Measurements from ENCODE around the gene HIPK3.

Gene HIPK3

DNA sequence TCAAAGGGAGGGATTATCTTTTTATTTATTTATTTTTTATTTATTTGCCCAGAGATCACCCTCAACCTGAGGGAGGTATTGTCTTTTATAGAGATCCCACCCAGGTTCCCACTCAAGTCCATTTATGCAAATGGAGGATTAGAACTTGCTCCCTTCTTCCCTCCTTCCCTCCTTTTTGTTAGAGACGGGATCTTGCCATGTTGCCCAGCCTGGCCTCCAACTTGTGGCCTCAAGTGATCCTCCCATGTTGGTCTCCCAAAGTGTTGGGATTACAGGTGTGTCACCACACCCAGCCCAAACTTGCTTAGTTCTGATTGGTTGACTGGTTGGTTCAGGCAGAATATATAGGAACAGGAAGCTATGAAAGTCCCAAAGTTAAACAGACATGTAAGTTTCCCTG is 51.9 kb downstream of the HIPK3 start:
- no peak for FAIRE-seq

DNA sequence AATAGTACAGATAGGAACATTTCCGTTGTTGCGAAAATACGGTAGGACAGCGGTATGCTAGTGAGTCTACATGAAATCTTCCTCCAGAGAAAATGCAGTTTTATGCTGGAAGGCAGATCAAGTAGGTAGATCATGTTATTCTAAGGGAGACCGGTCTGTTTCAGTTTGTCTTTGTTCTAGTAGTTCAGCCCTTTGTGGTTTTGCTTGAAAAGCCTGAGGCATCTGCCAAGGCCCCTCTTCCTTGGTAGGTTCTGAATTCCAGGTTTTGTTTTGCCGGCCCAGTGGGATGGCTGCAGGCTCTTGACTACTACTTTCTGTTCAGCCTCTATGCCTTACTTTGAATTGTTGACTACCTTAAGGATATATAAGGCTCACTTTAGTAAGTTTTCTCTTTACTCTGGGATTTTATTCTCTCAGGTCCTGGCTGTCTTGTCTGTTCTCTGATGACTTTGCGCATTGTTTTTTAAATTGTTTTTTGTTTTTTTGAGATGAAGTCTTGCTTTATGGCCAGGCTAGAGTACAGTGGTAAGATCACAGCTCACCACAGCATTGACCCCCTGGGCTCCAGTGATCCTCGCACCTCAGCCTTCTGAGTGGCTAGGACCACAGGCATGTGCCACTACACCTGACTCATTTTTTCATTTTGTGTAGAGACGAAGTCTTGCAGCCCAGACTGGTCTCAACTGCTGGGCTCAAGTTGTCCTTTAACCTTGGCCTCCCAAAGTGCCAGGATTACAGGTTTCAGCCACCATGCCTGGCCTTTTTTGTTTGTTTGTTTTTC is 53.7 kb downstream of the HIPK3 start:
- FAIRE-seq: no peak

DNA sequence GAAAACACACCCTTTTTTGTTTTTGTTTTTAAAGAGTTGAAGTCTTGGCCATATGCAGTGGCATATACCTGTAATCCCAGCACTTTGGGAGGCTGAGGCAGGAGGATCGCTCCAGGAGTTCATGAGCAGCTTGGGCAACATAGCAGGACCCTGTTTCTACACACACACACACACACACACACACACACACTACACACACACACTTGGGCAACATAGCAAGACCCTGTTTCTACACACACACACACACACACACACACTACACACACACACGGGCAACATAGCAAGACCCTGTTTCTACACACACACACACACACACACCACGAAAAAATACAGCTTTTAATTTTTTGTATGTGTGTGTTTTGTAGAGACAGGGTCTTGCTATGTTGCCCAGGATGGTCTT is 54.5 kb downstream of the HIPK3 start:
- no peak for FAIRE-seq

DNA sequence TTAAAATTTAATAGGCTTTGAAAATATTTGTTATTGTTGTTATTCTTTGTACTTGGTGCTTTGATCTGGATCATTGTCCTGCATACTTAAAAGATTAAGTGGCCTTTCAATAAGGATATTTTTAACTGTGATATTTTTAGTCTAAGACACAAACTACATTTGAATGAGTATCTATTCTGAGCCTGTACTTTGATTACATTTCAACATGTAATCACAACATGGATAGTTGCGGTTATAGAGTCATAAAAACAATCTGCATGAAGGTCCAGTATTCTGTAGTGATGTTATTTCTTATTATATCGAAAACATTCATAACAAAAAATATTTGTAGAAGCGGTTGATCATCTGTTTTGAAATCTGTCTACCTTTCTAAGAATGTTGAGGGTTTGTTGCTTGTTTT is 58.6 kb downstream of the HIPK3 start:
- FAIRE-seq: peak; percentile 47

DNA sequence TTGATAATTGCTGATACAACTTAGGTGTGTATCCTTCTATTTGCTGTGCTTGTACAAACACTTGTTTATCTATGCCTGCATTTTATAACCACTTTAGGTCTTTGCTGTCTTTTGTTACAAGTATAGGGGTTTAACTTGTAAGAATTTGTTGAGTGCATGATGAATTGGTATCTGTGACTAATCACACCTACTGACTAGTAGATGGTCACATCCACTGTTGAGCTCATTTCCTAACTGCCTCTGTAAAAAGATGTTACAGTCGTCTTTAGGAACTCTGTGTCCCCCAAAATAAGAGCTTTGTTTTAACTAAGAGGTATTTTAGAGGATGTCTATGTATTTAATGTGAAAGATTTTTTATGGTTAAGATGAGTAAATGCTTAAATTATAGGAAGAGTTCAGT is 60.5 kb downstream of the HIPK3 start:
- FAIRE-seq: no peak

DNA sequence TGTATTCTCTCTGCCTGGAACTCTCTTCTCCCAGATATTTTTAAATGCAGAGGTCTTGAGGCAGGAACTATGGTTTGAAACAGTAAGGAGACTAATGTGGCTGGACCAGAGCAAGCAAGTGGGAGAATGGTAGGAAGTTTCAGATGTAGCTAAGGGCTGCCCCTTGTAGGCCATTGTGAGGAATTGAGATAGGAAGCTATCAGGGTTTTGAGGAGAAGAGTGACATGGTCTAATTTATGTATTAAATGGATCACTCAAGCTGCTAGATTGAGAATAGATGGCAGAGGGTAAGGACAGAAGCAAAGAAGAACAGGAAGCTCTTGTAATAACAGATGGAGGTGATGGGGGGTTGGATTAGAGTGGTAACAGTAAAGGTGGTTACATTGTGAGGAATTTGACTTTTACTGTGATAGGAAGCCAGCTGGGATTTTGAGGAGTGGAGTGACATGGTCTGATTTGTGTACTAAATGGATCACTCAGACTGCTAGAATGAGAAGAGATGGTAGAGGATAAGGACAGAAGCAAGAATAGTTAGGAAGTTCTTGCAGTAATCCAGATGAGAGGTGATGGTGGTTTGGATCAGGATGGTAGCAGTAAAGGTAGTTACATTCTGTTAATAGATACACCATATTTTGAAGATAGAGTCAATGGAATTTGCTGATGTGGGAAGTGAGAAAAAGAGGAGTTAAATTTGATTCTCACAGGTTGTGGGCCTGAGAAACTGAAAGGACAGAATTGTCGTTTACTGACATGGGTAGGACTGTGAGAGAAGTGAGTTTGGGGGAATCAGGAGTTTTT is 63.0 kb downstream of the HIPK3 start:
- no peak for FAIRE-seq

DNA sequence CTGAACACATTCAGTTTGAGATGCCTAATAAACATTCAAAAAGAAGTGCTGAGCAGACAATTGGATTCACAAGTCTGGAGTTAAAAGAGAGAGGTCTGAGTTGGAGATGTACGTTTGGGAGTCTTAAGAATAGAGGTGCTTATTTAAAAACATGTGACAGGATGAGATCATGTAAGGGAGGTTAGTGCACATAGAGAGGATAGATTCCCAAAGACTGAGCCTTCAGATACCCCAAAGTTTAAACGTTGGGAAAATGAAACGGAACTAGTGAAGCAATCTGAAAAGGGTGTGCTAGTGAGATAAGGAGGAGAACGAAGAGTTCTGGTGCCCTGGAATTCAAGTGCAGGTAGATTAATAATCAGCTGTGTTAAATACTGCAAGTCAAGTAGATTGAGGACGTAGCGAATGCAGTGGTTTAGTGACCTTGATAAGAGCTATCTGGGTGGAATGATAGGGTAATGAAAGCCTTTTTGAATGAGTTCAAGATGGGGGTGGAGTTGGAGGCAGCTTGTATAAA is 63.7 kb downstream of the HIPK3 start:
- no peak for FAIRE-seq

DNA sequence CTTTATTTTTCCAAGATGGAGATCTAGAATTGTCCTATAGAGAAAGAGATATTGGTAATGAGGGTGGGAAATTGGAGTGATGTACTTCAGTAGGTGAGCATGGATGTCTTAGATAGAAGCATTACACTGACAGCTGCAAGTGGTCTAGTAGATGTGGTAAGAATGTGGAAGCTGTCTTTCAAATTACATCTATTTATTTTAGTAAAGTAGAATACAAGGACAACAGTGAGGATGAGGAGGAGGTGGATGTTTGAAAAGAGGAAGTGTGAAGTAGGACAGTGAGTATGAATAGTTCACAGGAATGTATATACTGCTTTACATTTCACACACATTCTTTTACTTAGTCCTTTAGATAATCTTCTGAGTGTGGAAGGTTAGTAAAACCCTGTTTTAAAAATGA is 64.2 kb downstream of the HIPK3 start:
- no peak for FAIRE-seq

DNA sequence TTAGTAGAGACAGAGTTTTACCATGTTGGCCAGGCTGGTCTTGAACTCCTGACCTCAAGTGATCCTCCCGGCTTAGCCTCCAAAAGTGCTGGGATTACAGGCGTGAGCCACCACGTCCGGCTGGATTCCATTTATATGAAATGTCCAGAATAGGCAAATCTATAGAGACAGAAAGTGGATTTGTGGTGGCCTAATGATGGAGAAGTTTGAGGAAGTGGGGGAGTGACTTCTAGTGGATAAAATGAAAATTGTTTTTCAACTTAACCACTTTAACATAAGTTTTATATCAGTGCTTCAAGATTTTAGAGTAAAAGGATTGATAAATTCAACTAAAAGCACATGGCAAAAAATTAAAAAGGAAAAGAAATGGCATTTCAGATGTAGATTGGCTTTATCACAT is 66.2 kb downstream of the HIPK3 start:
- FAIRE-seq: no peak

DNA sequence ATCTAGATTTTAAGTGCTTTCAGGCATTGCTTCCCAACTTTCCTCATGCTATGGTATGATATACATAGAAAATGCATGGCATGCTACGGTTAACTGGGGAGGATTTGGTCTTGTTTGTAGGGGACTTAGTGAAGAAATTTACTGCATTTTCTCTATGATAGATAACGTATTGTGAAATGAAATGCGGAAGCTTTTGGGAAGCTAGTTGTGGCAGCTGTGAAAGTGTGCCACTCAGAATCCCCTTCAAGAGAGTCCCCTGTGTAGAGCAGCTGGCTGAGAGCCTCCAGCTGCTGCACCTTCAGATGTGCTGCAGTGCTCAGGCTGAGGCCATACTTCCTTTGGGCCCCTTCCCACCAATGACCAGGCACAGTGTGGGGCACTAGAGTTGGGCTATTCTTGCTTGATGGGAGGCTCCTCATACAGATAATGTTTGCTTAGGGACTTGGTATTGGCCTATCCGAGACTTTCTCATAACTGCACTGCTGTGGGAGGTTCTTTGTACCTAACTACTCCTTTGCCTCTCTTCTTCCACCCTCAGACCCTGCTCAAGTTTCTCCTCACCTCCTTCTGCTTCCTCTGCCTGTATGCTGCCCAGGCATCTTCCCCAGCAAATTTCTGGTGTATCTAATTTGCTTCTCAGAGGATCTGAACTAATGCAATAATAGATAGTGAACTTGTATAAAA is 67.3 kb downstream of the HIPK3 start:
- no peak for FAIRE-seq

DNA sequence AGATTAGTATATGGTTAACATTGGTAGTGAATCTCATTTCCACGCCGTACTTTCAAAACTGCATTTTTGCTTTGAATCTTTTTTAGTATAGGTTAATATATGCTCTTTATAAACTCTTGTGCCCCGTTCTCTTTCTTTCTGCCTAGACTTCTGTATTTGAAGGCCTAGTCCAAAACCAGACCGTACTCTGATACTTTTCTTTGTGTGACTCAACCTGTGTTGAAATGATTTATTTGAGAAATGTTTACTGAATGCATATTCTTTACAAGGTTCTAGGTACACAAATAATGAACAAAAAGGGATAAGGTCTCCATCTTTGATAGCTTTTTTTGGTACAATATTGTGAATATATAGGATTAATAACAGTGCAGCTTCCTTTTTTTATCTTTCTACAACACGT is 68.3 kb downstream of the HIPK3 start:
- peak; percentile 24 for FAIRE-seq

DNA sequence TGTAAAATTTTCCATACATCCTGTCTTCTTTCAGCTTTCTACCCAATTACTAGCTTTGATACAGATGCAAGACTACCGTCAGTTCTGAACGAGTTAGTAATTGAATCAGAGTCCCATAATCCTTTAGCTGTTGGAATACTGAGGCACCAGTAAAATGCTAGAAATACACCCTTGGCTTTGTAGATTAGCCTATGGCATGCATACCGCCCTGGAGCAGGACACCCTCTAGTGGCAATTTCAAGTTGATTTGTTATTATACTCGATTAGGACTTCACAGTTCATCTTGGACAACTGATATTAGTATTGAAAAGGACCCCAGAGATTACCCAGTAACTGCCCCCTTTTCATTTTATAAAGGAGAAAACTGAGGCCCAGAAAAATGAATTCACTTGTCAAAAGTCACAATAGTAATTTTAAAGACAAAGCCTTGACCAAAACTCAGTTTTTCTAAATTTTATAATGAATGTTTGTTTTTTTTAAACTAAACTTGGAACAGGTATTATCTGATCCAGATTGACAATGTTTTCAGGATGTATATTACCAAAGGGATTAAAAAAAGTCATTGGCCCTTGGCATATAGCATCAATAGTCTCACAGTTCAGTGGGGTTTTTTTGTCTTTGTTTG is 72.6 kb downstream of the HIPK3 start:
- peak; percentile 92 for FAIRE-seq

DNA sequence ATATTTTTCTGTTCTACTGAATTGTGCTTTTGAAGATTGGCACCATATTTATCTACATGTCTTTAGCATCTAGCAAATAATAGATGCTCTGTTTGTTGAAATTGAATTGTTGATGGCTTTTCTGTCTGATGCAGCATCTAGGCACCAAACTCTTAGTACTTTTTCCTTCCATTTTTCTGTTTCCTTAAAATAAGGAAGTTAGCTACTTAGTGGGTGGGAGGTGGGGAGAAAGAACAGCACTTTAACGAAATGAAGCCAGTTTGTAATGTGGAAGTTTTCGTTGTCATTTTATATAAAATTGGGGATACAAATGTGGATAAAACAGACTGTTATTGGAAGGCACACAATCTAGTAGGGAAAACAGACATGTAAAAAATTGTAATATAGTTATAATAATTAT is 76.6 kb downstream of the HIPK3 start:
- no peak for FAIRE-seq

DNA sequence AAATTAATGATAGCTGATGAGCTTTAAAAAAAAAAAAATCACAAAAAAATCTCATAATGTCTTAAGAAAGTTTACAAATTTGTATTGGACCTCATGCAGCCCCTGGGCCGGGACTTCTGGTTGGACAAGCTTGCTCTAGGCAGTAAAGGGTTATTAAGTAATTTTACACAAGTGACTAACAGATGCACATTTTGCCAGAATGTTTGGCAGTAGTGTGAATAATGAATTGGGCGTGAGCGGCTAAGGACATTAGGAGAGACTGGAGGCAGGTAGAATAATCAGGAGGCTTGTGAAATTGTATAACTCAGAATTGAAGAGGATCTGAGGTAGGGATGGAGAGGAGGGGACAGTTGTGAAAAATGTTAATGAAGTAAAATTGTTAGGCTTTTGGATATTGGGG is 77.4 kb downstream of the HIPK3 start:
- FAIRE-seq: no peak

DNA sequence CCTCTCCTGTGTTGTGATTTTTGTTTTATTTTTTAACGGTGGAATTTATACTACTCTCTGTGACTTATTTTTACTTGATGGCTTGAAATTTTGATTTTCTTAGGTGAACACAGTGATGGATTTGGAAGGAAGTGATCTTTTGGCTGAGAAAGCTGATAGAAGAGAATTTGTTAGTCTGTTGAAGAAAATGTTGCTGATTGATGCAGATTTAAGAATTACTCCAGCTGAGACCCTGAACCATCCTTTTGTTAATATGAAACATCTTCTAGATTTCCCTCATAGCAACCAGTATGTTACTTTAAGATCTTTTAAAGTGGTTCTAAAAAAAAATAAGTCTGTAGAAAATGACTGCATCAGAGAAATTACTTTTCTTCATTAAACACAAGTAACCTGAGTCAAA is 82.1 kb downstream of the HIPK3 start:
- no peak for FAIRE-seq

DNA sequence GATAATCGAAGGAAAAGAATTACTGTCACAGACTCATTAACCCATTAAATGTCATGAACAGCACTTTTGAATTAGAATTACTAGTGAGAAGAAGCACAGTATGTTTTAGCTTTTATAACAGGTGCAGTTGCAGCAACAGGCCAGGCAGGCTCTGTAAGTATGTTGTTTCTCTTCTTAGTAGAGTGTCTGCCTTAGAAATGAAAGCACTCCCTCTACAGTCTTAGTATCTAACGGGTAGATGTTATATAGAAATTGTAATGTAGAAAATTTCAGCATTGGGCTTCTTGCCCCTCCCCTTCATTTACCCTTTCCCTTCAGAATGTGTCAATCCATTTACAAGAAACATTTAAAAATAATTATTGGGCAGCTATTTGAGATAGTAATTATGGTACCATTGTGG is 87.4 kb downstream of the HIPK3 start:
- FAIRE-seq: no peak

DNA sequence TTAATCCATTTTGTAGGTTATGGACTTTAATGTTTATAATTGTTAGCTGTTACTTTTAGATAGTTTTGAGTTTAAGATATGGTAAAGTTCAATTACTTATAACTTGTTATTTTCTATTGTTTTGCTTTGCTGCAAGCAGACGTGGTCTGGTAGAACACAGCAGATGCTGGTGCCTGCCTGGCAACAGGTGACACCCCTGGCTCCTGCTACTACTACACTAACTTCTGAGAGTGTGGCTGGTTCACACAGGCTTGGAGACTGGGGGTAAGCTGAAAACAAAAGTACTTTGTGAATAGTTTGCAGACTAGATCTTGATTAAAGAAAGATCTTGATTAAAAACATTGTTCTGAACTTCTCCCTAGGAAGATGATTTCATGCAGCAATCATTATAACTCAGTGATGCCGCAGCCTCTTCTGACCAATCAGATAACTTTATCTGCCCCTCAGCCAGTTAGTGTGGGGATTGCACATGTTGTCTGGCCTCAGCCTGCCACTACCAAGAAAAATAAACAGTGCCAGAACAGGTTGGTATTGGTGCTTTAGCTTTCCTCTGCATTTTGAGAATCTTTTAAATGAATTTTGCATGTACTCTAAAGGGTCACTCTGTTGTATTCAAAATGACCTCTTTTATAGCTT is 90.4 kb downstream of the HIPK3 start:
- FAIRE-seq: no peak

DNA sequence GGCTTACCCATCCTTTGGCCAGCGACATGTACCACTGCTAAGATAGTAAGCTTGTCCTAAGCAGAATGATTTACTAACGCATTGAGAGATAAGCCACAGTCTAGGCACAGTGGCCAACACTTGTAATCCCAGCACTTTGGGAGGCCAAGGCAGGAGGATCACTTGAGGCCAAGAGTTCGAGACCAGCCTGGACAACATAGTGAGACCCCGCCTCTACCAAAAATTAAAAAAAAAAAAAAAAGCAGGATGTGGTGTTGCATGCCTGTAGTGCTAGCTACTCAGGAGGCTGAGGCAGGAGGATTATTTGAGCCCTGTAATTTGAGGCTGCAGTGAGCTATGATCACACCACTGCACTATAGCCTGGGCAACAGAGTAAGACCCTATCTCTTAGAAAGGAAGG is 93.1 kb downstream of the HIPK3 start:
- FAIRE-seq: no peak

DNA sequence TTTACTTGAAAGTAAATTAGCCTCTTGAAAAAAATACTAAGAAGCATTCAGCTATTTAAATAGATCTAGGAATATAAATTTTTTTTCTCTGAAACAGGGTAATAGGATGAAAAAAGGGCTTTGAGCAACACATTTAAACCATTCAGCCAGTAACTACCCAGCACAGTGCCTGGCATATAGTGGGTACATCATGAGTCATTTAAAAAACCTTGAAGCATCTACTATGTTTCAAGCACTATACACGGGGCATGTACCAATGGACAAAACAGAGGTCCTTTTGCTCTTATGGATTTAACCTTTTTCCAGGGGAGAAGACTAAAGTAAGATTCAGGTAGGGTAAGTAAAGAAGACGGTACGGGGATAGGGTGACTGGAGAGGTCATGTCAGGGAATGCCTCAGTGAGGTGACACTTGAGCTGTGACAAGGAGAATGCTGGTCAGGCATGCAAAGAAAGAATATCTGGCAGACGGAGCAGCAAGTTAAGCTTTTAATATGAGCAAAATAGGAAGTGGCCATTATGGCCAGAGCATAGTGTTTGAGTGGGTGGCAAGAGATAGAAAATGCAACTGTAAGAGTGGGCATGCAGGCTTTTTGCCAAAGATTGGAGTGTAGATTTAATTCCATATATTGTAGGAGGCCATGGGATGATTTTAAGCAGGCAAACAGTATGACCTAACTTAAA is 101.1 kb downstream of the HIPK3 start:
- FAIRE-seq: no peak

DNA sequence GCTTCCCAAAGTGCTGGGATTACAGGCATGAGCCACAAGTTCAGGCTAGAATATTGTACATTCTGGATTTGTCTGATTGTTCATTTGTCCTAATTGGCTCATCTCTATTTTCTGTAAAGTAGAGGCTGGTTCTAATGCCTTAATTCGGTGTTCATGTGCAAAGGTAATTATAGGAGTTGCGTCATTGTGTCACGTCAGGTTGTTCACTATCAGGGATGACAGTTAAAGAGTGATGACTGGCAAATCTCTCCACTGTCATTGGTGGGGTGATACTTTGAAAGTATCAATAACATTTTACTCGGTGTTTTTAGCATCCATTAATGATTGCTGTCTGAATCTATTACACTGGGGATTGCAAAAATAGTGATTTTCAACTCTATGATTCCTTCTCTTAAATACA is 103.5 kb downstream of the HIPK3 start:
- no peak for FAIRE-seq

DNA sequence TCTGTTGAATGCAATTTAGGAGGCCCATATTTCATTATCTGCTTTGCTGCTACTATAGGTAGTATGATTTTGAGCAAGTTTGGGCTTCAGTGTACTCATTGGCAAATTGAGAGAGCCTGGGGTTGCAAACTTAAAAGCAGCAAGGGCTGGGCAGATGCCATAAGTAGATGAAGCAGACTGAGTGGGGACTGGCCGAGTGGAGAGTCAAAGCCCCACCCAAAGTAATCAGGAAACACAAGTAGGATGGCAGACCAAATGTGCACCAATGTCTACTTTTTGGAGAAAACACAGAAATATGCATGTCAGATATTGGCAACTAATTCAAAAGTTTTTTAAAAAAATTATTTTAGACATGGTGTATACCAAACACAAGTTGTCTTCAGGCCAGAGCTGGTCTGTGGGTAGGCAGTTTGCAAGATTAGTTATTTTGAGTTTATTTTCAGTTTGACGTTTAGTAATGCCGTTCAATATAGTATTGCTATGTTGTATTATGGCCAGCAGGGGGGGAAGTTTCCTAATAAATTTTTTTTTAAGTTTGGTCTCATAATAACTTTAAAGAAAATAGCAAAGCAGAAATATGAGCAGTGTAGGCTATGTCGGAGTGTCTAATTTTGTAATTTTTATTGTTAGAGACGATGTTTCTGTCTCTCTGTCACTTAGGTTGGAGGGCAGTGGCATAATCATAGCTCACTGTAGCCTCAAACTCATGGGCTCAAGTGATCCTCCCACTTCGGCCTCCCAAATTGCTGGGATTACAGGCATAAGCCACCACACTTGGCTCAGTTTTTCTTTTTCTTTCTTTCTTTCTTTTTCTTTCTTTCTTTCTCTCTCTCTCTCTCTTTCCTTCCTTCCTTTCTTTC is 105.1 kb downstream of the HIPK3 start:
- peak; percentile 99 for FAIRE-seq
